Activated T-helper 1 cell treated with anti-CD3 and anti-CD28 coated beads, Interleukin-12 subunit alpha, Interleukin-12 subunit beta, Interleukin-2, Interleukin-4 antibody, amounts not matched to agents 30 ng/mL and 10 ng/mL and 1 ng/mL, durations not matched to agents 14 hours and 24 hours and 36 hours (primary cell): ENCODE data around the gene CPA5. TPM values are rescaled to one million over a fixed set of nuclear protein-coding genes. Genes with fewer than 3 reads are reported as not detected.
"Not testable (repeated sequence)": the region's sequence is repeated elsewhere in the genome, so short reads cannot be mapped to it uniquely, and the experiment has no call there.

ENCODE experiments used
- DNase-seq: peaks from one replicate; pipeline ENCODE4 v3.0.0; 2021; ENCODE audit warnings: low spot score
- H3K27ac Mint-ChIP-seq: one replicate; pipeline ENCODE4 v1.8.0; 2021; ENCODE audit warnings: mild to moderate bottlenecking, mixed read lengths
- H3K27me3 Mint-ChIP-seq: one replicate; pipeline ENCODE4 v1.8.0; 2022; ENCODE audit warnings: mild to moderate bottlenecking, moderate library complexity, mixed read lengths; ENCODE audit not compliant: insufficient read depth
- H3K36me3 Mint-ChIP-seq: one replicate; pipeline ENCODE4 v1.8.0; 2021; ENCODE audit warnings: low read depth, mixed read lengths
- H3K4me1 Mint-ChIP-seq: one replicate; pipeline ENCODE4 v1.8.0; 2021; ENCODE audit warnings: low read depth, mixed read lengths
- H3K4me3 Mint-ChIP-seq: one replicate; pipeline ENCODE4 v1.8.0; 2021; ENCODE audit warnings: mild to moderate bottlenecking, moderate library complexity, mixed read lengths
- H3K9me3 Mint-ChIP-seq: one replicate; pipeline ENCODE4 v1.8.0; 2021; ENCODE audit warnings: mixed read lengths
- intact Hi-C: fragments of 100-400 bp; cut with micrococcal nuclease; formaldehyde crosslinking; loops from one replicate; pipeline ENCODE4 v1.15.1; 2024
- total RNA-seq: library from RNA; stranded (reverse); gene quantifications from 2 replicates; pipeline ENCODE4 v1.2.3, GENCODE V29; 2022

The CPA5 gene
- total RNA-seq, 1 donor from 2014 or later, result 1.3 TPM

DNA sequence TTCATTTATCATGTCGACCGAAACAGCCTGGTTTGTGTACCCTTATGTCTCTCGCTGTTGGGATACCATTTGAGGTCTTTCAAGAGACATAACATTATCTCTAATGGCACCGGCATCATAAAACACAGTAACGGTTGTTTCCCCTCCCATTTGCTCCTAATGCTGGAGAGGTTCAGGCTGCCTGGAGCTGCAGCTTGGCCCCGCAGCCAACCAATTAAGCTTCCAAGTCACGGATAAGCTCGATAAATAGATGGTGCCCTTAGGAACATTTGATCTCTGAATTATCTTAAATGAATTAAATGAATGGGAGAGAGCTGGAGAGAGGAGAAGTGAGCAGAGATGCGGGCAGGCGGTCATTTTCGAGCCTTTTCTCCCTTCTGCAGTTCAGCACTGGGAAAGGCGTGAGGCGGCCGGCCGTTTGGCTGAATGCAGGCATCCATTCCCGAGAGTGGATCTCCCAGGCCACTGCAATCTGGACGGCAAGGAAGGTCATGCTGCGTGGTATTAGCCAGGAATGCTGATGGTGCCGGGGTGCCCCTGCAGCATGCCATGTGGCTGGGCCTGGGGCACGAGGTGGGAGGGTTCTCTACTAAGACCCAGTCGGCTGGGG lies 39.1 kb upstream of the CPA5 start:
- no peaks in the 10 kb centered on the region for H3K27me3 Mint-ChIP-seq
- H3K9me3 Mint-ChIP-seq, result no peaks in the 10 kb centered on the region
- DNase-seq, result no peak
- no peaks in the 10 kb centered on the region for H3K36me3 Mint-ChIP-seq
- no peaks in the 10 kb centered on the region for H3K4me1 Mint-ChIP-seq
- H3K4me3 Mint-ChIP-seq, result no peak overlapping the region
- intact Hi-C loops, result no loop called here
- no peak overlapping the region for H3K27ac Mint-ChIP-seq

- no peak overlapping the region for H3K27ac Mint-ChIP-seq
- intact Hi-C loops, result no loop called here
- no peaks in the 10 kb centered on the region for H3K27me3 Mint-ChIP-seq
- H3K4me1 Mint-ChIP-seq, result no peaks in the 10 kb centered on the region
- DNase-seq, result no peak
- no peak overlapping the region for H3K4me3 Mint-ChIP-seq
- no peaks in the 10 kb centered on the region for H3K9me3 Mint-ChIP-seq
- H3K36me3 Mint-ChIP-seq, result no peaks in the 10 kb centered on the region
Observed at GRCh38 chr7:130309986-130310385, 34.6 kb upstream of the CPA5 start.

- Mint-ChIP-seq H3K27ac (no peak overlapping the region), H3K9me3 (peaks cover 4% of the 10 kb centered on the region), H3K4me3 (no peak overlapping the region), H3K4me1 (no peaks in the 10 kb centered on the region), H3K27me3 (no peaks in the 10 kb centered on the region), H3K36me3 (no peaks in the 10 kb centered on the region)
- intact Hi-C loops, result no loop called here
- no peak for DNase-seq
Observed at GRCh38 chr7:130314305-130314704, 30.3 kb upstream of the CPA5 start.

DNA sequence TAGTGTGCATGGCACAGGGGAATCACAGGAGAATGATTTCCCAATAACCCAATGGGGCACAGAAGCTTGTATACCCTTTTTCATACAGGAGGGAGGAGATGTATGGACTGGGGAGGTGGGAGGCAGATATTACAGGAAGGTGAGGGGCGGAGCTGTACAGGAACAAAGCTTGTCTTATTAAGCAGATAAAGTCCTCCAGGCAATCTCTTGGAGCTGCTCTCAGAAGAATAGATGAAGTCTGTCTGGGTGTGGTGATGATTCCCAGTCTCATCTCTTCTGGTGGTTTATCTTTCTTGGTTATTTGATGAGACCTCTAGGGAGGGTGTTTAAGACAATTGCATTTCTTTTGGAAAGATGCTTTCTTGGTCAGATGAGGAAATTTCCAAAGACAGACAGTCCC lies 25.1 kb upstream of the CPA5 start:
- intact Hi-C loops, result no loop called here
- Mint-ChIP-seq H3K4me1 (no peaks in the 10 kb centered on the region), H3K9me3 (peaks cover 4% of the 10 kb centered on the region), H3K27ac (no peak overlapping the region), H3K4me3 (no peak overlapping the region), H3K36me3 (no peaks in the 10 kb centered on the region), H3K27me3 (no peaks in the 10 kb centered on the region)
- no peak for DNase-seq

GRCh38 chr7:130321542-130322229 lies 22.9 kb upstream of the CPA5 start:
- H3K4me1 Mint-ChIP-seq, DNase-seq, intact Hi-C loops, H3K27ac Mint-ChIP-seq, H3K27me3 Mint-ChIP-seq, H3K4me3 Mint-ChIP-seq, H3K9me3 Mint-ChIP-seq, H3K36me3 Mint-ChIP-seq: not testable (repeated sequence)

GRCh38 chr7:130322615-130323014 lies 22.0 kb upstream of the CPA5 start:
- Mint-ChIP-seq H3K4me1 (no peaks in the 10 kb centered on the region), H3K27ac (no peak overlapping the region), H3K27me3 (no peaks in the 10 kb centered on the region), H3K9me3 (peaks cover 8% of the 10 kb centered on the region), H3K4me3 (no peak overlapping the region), H3K36me3 (no peaks in the 10 kb centered on the region)
- intact Hi-C loops, result no loop called here
- no peak for DNase-seq

GRCh38 chr7:130324306-130324943 lies 20.2 kb upstream of the CPA5 start:
- intact Hi-C loops, result no loop called here
- Mint-ChIP-seq H3K9me3 (peaks cover 4% of the 10 kb centered on the region), H3K27me3 (no peaks in the 10 kb centered on the region), H3K4me1 (no peaks in the 10 kb centered on the region), H3K4me3 (no peak overlapping the region), H3K27ac (no peak overlapping the region), H3K36me3 (no peaks in the 10 kb centered on the region)
- DNase-seq, result no peak

DNA sequence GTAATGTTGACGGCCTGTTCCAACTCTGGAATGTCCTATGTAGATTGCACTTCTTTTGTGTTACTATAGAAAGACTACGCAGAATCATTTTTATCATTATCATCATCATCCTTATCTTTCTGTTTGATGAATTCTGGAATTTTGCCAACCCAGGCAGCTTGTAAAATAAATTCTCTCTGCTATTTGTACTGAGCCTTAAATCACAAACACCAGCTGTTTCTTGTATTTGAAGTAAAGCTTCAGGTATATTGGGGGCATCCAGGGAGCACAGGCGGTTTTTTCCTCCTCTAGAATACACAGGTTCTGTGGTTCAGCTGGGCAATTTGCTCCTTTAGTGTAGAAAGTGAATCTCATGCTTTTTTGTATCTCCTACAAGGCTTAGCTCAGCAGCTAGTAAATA lies 14.9 kb upstream of the CPA5 start:
- Mint-ChIP-seq H3K4me3 (no peak overlapping the region), H3K36me3 (no peaks in the 10 kb centered on the region), H3K27ac (no peak overlapping the region), H3K4me1 (no peaks in the 10 kb centered on the region), H3K9me3 (peaks cover 4% of the 10 kb centered on the region), H3K27me3 (no peaks in the 10 kb centered on the region)
- intact Hi-C loops, result no loop called here
- no peak for DNase-seq

DNA sequence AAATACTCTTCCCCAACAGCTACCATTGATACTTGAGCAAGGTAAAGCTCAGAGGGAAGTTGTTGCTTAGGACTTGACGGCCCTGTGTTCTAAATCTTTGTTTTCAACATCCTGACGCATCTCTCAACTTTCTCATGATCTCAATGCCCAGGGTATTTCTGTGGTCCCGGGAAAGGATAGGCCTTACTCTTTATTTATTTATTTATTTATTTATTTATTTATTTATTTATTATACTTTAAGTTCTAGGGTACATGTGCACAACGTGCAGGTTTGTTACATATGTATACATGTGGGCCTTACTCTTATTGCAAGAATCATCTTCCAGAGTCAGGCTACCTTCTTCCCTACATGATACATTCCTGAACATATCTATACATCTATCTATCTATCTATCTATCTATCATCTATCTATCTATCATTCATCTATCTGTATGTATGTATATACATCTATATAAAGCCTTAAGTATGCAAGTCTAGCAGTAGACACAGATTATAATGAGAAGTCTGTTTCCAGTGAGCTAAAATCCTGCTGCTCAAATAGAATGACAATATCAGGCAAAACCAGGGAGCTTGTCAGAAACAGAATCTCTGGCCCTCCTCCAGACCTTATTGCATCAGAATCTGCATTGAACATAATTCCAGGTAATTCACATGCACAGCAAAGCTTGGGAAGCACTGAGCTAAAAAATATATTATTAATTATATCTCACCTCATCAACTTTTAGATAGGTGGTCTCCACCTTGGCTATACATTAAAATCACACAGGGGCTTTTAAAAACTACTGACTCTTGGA lies 12.2 kb upstream of the CPA5 start:
- intact Hi-C loops, result no loop called here
- Mint-ChIP-seq H3K9me3 (no peaks in the 10 kb centered on the region), H3K4me1 (no peaks in the 10 kb centered on the region), H3K27ac (no peak overlapping the region), H3K27me3 (no peaks in the 10 kb centered on the region), H3K36me3 (no peaks in the 10 kb centered on the region), H3K4me3 (no peak overlapping the region)
- DNase-seq, result no peak

DNA sequence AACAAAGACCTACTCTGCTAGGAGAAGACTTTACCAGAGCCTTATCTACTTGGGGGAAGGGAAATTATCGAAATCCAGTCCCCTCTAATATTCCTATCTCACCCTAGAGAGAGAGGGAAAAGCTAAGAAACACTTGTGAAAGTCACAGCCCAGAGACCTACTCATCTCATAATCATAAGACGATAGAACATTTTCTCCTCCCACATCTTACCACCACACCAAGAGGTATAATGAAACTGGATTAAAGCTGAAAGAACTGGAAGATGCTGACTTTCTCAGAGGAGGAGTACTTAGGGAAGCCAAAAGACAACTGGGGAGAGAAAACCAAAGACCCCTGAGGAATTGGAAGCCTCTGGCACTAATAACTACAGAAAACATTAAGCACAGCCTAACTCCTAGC lies 10.8 kb upstream of the CPA5 start:
- Mint-ChIP-seq H3K4me1 (no peaks in the 10 kb centered on the region), H3K27ac (no peak overlapping the region), H3K27me3 (no peaks in the 10 kb centered on the region), H3K36me3 (no peaks in the 10 kb centered on the region), H3K4me3 (no peak overlapping the region), H3K9me3 (no peaks in the 10 kb centered on the region)
- DNase-seq, result no peak
- intact Hi-C loops, result no loop called here

- intact Hi-C loops, result no loop called here
- Mint-ChIP-seq H3K27me3 (no peaks in the 10 kb centered on the region), H3K9me3 (no peaks in the 10 kb centered on the region), H3K4me1 (no peaks in the 10 kb centered on the region), H3K27ac (no peak overlapping the region), H3K4me3 (no peak overlapping the region), H3K36me3 (no peaks in the 10 kb centered on the region)
- DNase-seq, result no peak
Observed at GRCh38 chr7:130334274-130334673, 10.3 kb upstream of the CPA5 start.

GRCh38 chr7:130337410-130337971 lies 7.1 kb upstream of the CPA5 start:
- no peaks in the 10 kb centered on the region for H3K4me1 Mint-ChIP-seq
- DNase-seq, result no peak
- no peak overlapping the region for H3K27ac Mint-ChIP-seq

GRCh38 chr7:130338233-130338632 lies 6.4 kb upstream of the CPA5 start:
- intact Hi-C loops, result no loop called here

More at GRCh38 chr7:130337410-130337971, 7.1 kb upstream of the CPA5 start:
- no peaks in the 10 kb centered on the region for H3K27me3 Mint-ChIP-seq
- no peaks in the 10 kb centered on the region for H3K9me3 Mint-ChIP-seq
- intact Hi-C loops, result no loop called here
- no peaks in the 10 kb centered on the region for H3K36me3 Mint-ChIP-seq
- no peak overlapping the region for H3K4me3 Mint-ChIP-seq

More at GRCh38 chr7:130338233-130338632, 6.4 kb upstream of the CPA5 start:
- H3K36me3 Mint-ChIP-seq, result no peaks in the 10 kb centered on the region
- no peaks in the 10 kb centered on the region for H3K27me3 Mint-ChIP-seq
- H3K9me3 Mint-ChIP-seq, result no peaks in the 10 kb centered on the region
- no peak overlapping the region for H3K4me3 Mint-ChIP-seq
- DNase-seq, result no peak
- no peak overlapping the region for H3K27ac Mint-ChIP-seq
- no peaks in the 10 kb centered on the region for H3K4me1 Mint-ChIP-seq
